HG03097 (cell line): ENCODE measurements around the gene SRC.

Source experiments
- ATAC-seq: cut with Tn5 transposase; IDR thresholded peaks from one replicate; pipeline ENCODE4 v1.9.1; 2021; ENCODE audit not compliant: unreplicated experiment, low FRiP score

The SRC gene

DNA sequence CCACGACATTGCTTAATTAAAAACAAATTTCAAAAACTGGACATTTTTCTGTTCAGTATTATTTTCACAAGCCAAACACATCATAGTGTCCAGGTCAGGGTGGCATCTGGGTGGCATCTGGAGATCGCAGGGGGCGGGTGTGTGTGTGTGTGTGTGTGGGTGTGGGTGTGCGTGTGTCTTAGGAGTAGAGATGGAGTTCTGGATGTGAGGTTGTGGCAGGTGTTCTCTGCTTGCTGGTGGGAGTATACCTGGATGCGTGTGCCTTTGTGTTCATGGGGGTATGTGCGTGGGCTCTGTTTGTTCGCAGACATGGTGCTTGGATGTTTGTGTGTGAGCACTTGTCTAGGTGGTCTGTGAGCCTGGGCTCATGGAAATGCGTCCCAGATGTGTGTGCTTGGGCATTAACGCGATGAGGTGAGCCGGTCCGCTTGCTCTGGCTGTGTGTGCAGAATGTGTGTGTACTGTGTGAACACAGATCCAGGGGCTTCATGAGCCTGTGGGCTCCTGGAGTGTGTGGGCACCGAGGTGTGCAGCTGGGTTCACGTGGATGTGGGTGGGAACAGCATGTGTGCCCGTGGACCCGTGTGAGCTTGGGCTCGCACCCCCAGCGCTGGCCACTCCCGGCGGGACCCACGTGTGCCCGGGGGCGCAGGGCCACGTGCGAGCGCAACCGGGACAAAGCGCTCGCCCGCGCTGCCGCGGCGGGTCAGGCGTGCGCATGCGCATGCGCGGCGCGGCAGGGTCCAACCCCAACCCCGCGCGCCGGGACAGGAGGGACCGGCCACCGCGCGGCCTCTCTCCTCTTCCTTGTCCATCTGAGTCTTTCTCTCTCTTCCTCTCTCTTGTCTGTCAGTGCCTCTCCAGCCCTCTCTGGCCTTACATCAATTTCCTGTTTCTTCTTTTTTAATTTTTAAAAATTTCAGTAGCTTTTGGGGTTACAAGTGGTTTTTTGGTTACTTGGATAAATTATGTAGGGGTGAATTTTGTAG, 60.4 kb downstream of the SRC start:
- ATAC-seq: no peak

DNA sequence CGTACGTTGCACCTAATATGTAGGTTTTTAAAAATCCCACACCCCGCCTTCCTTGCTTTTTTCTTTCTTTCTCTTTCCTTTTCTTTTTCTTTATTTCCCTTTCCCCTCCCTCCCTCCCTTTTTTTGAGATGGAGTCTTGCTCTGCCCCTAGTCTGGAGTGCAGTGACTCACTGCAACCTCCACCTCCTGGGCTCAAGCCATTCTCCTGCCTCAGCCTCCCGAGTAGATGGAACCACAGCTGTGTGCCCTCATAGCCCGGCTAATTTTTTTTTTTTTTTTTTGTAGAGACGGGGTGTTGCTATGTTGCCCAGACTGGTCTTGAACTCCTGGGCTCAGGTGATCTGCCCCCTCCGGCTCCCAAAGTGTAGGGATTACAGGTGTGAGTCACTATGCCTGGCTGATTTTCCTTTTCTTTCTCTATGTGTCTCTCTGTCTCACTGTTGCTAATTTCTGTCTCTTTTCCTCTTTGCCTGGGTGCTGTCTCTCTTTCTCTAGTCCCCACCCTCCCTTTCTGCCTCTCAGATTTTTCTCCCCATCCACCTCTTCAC, 61.2 kb downstream of the SRC start:
- ATAC-seq: no peak

DNA sequence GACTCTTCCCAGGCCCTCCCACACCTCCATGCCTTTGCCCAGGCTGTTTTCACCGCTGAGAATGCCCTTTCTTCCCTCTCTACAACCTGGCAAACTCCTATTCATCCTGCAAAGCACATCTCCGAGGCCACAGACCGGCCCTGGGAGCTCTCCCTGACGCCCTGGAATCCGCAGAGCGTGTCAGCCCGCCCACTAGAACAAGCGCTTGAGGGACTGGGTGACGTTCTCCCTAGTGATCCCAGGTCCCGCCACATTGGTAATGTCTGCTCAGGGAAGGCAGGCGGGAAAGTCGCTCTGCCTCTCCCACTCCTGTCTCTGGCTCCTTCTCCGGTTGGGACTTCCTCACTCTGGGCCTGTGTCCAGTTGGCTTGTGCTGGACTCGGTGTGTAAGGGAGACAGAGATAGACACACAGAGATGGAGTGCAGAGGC, 61.6 kb downstream of the SRC start:
- no peak for ATAC-seq

DNA sequence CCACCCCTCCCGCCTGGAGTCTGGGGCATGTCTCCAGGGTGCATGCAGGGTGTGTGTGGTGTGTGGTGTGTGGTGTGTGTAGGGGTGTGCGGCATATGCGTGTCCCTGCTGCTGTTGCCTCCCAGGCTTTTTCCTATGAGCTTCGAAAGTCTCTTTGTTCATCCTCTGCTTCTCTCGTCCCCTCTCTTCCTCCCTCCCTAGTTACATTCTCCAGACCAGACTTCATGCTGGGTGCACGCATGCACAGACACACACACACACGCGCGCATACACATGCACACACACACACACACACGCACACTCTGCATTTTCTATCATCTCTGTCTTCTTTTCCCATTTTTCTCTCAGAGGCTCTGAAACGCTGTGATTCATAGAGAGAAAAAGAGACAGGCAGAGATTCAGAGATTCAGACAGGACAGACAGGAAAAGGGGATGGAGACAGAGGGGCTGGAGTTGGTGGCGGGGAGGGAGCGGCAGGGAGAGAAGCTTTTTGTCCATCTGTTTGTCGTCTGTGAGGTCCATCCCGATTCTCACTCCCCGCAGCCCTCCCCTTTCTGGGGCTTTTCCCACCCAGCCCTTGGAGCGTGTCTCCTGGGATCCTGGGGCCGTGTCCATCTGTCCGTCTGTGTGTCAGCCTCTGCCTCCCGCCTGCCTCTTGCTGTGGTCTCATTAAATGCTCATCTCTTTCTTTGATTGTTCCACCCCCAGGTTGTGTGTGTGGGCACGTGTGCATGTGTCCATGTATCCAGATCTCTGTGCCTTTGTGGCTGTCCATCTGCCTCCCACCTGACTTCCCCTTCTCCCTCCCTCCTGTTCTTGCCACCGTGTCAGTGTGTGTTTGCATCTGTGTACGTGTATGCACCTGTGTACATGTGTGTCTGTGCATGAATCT, 62.6 kb downstream of the SRC start:
- no peak for ATAC-seq

DNA sequence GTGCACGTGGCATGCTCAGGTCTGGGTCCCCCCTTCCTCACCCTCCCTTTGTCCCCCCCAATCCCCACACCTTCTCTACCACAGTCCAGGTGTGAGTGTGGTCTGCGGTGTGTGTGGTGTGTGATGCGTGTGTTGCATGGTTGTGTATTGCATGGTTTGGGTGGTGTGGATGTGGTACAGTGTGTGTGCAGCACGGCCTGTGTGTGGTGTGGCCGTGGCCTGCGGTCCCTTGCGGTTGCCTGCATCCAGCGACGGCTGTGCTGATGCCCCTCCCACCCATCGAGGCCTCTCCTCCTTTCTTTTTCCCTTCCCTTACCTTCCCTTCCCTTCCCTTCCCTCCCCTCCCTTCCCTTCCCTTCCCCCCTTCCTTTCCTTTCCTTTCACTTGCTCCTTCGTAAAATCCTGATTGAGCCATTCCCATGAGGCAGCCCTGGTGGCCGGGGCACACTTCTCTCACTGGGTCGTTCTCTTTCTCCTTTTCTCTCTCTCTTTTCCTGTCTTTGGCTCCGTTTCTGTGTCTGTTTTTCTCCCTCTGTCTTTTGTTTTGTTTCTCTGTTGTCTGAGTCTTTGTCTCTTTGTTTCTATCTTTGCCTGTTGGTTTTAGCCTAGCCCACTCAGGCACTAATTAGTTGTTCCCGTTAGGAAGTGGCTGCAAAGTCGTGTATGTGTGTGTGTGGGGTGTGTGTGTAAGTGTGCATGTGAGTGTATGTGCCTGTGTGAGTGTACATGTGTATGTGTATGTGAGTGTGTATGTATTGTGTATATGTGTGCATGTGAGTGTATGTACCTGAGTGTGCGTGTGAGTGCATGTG, 65.7 kb downstream of the SRC start:
- no peak for ATAC-seq

DNA sequence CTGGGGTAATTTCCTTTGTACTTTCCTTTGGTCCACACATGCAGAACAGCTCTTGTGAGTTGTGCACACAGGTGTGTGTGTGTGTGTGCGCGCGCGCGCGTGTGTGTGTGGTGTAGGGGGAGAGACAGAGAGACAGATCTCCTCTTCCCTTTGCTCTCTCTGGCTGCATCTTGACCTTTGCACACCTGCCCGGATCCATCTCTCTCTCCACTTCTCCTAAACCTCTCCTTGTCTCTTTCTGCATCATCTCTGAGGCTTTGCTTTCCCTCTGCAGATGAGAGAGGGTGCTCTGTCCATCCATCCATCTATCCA, 67.0 kb downstream of the SRC start:
- no peak for ATAC-seq

DNA sequence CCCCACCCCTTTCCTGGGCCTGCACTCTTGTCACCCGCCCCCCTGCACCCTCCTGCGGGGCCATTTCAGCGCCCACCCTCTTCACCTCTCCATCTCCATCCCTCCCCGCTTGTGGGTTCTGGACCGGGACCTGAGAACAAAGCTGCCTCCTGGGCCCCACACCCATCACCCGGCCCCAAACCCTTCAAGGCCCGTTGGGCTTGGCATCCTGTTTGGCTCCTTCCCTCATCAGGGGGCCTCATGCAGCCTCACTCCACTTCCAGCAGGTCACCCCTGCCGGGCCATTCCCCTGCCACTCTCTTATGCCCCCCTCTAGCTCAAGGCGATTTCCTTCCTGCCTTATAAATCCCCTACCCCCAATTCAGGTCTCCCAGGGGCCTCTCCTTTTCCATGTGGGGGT, 67.4 kb downstream of the SRC start:
- no peak for ATAC-seq

DNA sequence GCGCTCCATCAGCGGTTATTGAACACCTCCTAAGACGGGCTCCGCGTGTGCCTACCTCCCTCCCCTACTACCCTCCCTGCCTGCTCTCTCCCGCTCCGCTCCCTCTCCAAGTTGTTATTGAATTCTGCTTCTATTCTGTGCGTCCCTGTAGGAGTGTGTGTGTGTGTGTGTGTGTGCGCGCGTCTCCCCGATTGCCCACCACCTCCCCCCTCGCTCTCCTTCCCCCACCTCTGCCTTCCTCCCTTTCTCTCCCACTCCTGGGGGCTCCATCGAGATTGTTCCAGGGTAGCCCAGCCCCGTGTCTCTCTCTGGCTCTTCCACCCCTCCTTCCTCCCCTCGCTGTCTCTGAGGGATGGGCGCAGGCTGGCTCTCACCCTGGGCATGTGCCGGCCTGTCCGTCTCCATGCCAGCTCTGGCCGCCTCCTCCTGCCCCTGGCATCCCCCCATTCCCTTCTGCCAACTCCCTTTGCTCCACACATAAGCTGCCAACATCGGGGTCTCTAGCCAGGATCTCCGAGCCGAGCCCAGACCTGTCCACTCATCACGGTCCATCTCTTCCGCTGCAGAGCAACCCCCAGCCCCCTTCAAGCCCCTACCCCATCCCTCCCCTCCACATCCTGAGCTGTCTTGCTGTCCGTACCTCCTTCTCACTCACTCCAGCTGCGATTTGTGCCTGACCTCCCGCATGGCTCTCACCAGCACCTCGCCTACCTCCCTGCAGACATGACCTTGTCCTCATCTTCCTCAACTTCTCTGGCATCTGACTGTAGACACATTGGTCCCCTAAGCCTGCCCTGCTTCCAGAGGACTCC, 68.5 kb downstream of the SRC start:
- ATAC-seq: no peak

DNA sequence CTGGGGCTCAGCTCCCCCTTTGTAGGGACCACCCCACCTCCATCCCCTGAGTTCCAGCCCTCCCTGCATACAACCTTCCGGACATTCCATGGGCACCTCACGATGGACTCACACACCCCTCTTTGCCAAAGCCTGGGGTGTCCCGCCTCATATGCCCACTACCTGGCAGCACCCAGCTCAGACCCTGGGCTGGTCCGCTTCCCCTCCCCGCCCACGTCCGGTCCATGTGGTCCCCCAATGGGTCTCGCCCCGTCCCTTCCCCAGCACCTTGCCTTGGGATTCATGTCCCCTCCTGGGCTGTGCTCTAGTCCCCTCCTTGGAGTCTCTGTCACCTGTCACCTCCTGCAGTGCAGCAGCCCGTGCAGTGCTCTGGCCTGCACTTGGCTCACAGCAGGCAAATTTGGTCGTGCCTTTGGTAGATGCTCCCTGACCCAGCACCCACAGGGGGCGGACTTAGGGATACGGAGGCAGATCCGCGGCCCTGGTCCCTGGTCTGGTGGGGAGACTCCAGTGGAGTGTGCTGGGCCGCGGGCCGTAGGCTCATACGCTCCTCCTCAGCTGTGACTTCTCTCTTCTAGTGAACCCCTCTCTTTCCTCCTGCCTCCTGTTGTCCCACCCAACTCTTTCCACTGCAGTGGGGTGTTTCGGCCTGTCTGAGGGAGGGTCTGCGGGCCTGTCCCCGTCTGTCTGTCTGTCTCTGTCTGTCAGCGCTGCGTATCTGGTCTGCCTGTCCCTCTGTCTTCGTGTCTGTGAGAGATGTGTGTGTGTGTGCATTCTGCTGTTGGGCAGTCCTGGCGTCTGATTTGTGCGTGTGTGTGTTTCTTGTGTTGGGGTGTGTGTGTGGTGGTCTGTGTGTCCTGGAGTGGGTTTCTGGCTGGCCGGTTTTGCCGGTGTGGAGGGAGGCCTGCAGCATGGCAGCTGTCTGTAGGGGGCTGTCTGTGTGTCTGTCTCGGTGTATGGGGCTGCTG, 69.5 kb downstream of the SRC start:
- no peak for ATAC-seq

DNA sequence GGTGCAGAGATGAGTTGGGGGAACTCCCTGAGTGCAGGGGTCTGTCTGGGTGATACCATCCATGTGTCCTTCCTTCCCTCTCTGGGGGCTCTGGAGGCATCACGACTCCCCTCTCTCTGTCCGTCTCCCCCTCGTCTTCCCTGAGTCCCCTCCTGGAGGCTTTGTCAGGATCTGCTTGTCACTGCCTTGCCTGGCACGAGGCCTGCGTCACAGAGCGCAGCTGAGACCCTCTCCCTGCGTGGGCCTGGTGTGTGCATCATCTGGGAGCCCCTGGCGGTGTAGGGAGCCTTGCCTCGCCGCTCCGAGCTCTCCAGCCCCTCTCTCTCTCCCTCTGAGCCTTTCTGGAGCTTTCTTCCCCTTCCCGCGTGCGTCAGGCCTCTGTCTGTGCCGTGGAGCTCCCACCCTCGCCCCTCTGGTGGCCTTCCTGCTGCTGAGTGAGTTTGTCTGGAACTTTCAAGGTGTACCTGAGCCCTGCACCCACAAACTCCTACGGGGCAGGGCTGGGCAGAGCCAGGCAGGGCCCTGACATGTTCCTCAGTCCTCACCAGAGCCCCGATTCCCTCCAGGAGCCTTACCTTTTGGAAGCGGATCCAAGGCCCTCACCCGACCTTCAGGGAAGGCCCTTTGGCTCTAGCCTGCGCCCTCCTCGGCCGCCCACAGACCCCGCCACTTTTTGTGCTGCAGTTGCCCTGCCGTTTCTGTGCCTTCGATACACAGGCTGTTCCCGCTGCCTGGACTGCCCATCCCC, 70.3 kb downstream of the SRC start:
- ATAC-seq: no peak

DNA sequence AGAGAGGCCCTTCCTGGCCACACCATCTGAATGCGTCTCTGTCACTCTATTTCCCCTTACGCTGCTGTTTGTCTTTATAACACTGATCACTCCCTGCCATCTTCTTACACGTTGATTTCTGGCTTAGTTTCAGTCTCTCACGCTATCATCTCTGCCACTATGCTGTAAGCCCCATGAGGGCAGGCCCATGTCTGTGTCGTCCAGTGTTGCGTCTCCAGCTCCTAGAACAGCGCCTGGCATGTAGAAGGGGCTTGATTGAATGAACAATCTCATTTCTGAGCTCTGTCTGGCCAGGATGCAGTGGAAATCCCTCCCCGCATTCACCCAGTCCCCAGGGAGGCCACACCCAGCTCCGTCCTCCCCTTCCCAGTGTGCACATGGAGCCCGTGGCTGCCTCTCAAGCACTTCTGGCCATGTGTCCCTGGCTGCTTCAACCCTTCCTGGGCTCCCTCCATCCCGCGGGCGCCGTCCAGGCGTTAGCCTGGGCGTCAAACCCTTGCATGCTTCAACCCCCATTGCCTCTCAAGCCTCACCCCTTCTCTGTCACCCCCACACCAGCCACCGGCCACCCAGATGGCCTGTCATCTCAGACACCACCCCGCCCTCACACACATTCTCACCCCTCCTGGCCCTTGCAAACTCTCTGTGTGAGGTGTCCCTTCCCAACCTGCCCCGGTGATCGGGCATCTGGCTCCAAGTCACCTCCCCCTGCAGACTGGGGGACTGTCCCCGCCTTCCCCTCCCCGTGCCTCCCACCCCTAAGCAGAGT, 71.1 kb downstream of the SRC start:
- no peak for ATAC-seq

DNA sequence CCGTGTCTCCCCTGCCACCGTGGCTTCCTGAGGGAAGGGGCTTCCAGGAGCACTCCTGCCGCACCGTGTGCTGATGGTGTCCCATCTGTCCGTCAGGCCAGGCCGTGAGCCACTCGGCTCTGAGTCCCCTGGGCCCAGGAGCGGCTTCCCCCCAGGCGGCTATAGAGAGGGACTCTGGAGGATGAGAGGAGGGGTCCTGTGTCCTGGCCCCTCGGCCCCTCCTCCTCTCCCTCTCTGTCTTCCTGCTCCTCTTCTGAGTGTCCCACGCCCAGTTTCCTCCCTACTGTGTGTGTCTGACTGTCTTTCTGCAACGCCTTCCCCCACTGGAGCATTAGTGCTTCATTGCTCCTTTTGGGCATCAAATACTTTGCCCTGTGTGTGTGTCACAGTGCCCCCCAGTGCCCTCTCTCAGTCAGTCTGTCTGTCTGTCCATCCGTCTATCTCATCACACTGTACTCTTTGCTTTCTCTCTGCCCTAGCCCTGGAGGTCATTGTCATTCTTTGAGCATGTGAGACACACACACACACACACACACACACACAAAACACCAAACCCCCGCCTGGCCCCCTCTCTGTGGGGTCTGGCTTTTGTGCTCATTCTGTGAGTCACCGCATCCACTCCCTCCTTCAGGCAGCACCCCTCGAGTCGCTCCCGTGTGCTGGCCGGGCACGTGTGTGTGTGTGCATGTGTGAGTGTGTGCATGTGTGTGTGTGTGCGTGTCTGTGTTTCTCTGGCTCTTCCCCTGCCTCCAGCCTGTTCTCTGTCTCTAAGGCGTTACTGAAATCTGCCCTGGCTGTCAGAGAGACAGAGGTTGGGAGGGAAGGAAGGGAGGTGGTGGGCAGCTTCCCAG, 71.9 kb downstream of the SRC start:
- ATAC-seq: no peak

DNA sequence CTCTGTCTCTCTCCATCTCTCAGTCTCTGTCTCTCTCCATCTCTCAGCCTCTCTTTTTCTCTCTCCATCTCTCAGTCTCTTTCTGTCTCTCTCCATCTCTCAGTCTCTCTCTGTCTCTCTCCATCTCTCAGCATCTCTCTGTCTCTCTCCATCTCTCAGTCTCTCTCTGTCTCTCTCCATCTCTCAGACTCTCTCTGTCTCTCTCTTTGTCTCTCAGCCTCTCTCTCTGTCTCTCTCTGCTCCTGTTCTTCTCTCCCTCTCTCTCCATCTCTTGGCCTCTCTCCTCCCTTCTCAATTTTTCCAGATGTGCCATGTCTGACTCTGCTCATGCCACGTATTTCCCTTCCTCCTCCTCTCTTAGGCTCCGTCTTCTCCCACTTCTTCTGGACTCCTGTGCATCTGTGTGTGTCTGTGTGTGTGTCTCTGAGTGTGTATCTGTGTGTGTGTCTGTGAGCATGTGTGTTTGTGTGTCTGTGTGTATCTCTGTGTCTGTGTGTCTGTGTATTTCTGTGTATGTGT, 72.7 kb downstream of the SRC start:
- no peak for ATAC-seq

DNA sequence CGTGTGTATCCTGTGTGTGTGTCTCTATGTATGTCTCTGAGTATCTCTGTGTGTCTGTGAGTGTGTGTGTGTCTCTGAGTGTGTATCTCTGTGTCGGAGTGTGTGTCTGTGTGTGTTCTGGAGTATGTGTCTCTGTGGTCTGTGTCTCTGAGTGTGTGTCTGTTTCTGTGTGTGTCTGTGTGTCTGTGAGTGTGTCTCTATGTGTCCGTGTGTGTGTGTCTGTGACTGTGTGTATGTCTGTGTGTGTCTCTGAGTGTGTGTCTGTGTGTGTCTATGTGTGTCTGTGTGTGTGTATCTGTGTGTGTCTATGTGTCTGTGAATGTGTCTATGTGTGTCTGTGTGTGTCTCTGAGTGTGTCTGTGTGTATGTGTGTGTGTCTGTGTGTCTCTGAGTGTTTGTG, 73.4 kb downstream of the SRC start:
- ATAC-seq: no peak

DNA sequence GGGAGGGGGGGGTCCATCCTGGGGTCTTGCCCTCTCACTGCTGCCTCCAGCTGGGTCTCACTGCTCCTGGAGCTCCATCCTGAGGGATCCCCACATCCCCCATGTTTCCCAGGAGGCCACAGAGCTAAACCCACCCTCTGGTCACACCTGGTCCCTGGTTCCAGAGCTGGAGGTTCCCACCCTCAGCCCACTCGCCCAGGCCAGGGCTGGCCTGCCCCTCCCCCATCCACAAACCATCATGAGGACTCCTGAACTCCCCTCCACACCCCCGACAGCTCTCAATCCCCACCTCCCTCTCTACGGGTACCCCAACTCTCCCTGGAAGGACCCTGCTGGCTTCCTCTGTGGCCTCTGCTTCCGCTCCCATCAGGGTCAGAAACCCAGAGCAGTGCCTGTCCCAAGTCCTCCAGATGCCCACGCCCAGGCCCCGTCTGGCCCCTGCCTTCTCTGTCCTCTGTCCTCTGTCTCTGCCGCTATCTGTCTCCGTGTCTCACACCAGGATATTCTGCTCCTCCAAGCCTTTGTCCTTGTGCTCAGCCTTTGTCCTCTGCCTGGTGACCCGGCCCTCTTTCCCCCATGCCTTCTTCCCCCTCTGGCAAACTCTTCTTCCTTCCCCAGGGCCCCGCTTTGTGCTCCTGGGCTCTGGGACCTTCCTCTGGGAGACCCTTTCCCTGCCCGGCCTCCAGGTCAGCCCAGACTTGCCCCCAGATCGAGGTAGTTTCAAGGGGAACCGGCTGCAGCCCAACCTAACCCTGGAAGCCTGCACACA, 74.0 kb downstream of the SRC start:
- ATAC-seq: no peak
